Karpas-422 (cell line): Measurements from ENCODE around the gene TRAM2. TPM values are rescaled to one million over a fixed set of nuclear protein-coding genes. Genes with fewer than 3 reads are reported as not detected.

ENCODE experiments used
- DNase-seq: peaks from one replicate; pipeline ENCODE4 v3.0.0-alpha.2; 2015
- H2AFZ ChIP-seq: fragments of 200-600 bp; sonication (generic); 2 replicates; pipeline ENCODE4 v1.6.1; 2014; ENCODE audit warnings: antibody characterized with exemption, low read length, mixed read lengths
- H3K27ac ChIP-seq: fragments of 200-600 bp; sonication (generic); 2 replicates; pipeline ENCODE4 v1.5.1; 2014; ENCODE audit warnings: mild to moderate bottlenecking, low read length, moderate library complexity
- H3K27me3 ChIP-seq: fragments of 200-600 bp; sonication (generic); 2 replicates; pipeline ENCODE4 v1.6.1; 2014; ENCODE audit warnings: low read length, mixed read lengths
- H3K36me3 ChIP-seq: fragments of 200-600 bp; sonication (generic); 2 replicates; pipeline ENCODE4 v1.6.1; 2014; ENCODE audit warnings: low read length, mixed read lengths; ENCODE audit not compliant: insufficient read depth
- H3K4me1 ChIP-seq: fragments of 200-600 bp; sonication (generic); 2 replicates; pipeline ENCODE4 v1.6.1; 2014; ENCODE audit warnings: mild to moderate bottlenecking, low read length, mixed read lengths
- H3K4me2 ChIP-seq: fragments of 200-600 bp; sonication (generic); 2 replicates; pipeline ENCODE4 v1.6.1; 2014; ENCODE audit warnings: low read length, low read depth, mild to moderate bottlenecking; ENCODE audit not compliant: poor library complexity, severe bottlenecking
- H3K4me3 ChIP-seq: fragments of 200-600 bp; sonication (generic); 2 replicates; pipeline ENCODE4 v1.5.1; 2014; ENCODE audit warnings: mild to moderate bottlenecking, antibody characterized with exemption, low read length, mixed read lengths
- H3K79me2 ChIP-seq: fragments of 200-600 bp; sonication (generic); 2 replicates; pipeline ENCODE4 v1.6.1; 2014; ENCODE audit warnings: mild to moderate bottlenecking, low read length, mixed read lengths
- H3K9ac ChIP-seq: fragments of 200-600 bp; sonication (generic); 2 replicates; pipeline ENCODE4 v1.6.0; 2014; ENCODE audit warnings: low read length
- H3K9me2 ChIP-seq: fragments of 200-600 bp; sonication (generic), shearing (Covaris generic); replicated peaks from 2 replicates; pipeline ENCODE4 v1.6.0; 2014; ENCODE audit warnings: mild to moderate bottlenecking, low read length, moderate library complexity; ENCODE audit not compliant: insufficient read depth
- H3K9me3 ChIP-seq: fragments of 300-700, 200-600 bp; sonication (generic); 2 replicates; pipeline ENCODE4 v1.6.1; 2014; ENCODE audit warnings: low read length, mixed read lengths
- H4K20me1 ChIP-seq: fragments of 200-600 bp; sonication (generic); 2 replicates; pipeline ENCODE4 v1.6.1; 2014; ENCODE audit warnings: mild to moderate bottlenecking, antibody characterized with exemption, low read length, low read depth; ENCODE audit not compliant: insufficient read depth
- total RNA-seq: library from RNA; depleted of rRNA; stranded (reverse); fragments of >200 nt; shearing (Covaris generic); gene quantifications from 2 replicates; pipeline ENCODE4 v1.2.3, GENCODE V29; 2014; ENCODE audit warnings: low replicate concordance

The TRAM2 gene
- total RNA-seq, 1 experiment from 2014 or later: 24.1 TPM

DNA sequence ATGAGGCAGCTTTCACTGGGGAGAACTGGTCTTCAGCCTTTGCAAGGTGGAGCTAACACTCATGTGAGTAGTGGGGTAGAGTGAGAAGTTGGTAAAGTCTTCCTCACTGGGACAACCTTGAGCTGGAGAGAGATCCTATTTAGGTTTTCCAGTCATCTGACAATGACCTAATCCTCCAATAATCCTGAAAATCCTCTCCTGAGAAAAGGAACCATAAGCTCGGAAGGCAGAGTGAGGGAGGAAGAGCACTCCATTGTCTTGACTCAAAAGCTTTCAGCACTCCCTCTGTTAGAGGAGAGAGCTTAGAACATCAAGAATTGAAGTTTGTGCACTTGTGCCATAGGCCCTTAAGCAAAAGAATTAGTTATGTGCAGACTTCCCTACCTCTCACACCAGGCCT lies 77.8 kb downstream of the TRAM2 start:
- no peaks in the 10 kb centered on the region for H3K27me3 ChIP-seq
- H4K20me1 ChIP-seq: no peaks in the 10 kb centered on the region
- H3K9ac ChIP-seq: no peak overlapping the region
- H3K9me3 ChIP-seq: no peaks in the 10 kb centered on the region
- H3K79me2 ChIP-seq: no peaks in the 10 kb centered on the region
- H3K36me3 ChIP-seq: 0 out of 2 replicates have a peak, but pooled peaks cover 2% of the 10 kb centered on the region
- peaks cover 46% of the 10 kb centered on the region for H3K4me1 ChIP-seq
- H2AFZ ChIP-seq: no peak overlapping the region
- DNase-seq: no peak
- no peaks in the 10 kb centered on the region for H3K9me2 ChIP-seq
- H3K4me2 ChIP-seq: no peak overlapping the region
- no peak overlapping the region for H3K4me3 ChIP-seq
- H3K27ac ChIP-seq: no peak overlapping the region

GRCh38 chr6:52498538-52499017 lies 78.3 kb downstream of the TRAM2 start:
- Histone ChIP-seq H3K4me3 (no peak overlapping the region), H3K4me1 (peaks cover 41% of the 10 kb centered on the region), H3K9ac (no peak overlapping the region)

DNA sequence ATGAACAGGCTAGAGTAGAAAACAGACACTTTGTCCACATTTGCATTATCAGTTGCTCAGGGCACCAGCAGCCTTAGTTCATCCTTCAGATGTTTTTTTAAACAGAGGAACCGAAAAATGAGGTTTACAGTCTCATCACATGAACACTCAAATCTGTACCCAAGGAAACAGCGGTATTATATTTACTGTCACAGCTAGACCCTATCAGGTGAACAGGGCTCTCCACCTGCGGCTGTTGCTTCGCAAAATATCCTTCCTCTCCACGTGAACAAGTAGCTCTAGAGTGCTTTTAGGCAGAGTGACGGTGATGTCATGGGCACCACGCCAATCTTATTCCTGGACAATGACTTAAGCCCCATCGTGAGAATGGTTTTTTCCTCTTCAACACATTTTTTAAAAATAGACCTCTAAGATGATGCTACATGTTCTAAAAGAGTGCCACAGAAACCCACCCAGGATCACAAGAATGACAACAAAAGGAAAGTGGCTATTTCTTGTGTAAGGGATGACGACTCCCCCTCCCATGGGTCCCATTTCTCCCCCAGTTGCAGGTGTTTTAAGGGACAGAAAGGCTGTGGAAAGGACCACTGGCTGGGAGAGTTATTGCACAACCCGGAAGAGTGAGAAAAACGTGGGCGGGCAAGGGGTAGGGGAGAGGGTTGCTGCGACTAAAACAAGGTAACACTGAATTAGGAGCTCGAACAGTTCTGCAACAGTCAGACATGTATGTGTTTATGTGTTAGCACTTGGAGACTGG lies 79.0 kb downstream of the TRAM2 start:
- no peak overlapping the region for H3K9ac ChIP-seq
- H3K27ac ChIP-seq: no peak overlapping the region
- peaks cover 35% of the 10 kb centered on the region for H3K4me1 ChIP-seq

More at GRCh38 chr6:52498538-52499017, 78.3 kb downstream of the TRAM2 start:
- Histone ChIP-seq H3K27me3 (no peaks in the 10 kb centered on the region), H3K9me2 (no peaks in the 10 kb centered on the region), H3K79me2 (no peaks in the 10 kb centered on the region), H3K36me3 (0 out of 2 replicates have a peak, but pooled peaks cover 2% of the 10 kb centered on the region), H2AFZ (no peak overlapping the region), H3K4me2 (no peak overlapping the region), H3K9me3 (no peaks in the 10 kb centered on the region), H3K27ac (no peak overlapping the region), H4K20me1 (no peaks in the 10 kb centered on the region)
- DNase-seq: no peak

GRCh38 chr6:52496631-52497030 lies 80.2 kb downstream of the TRAM2 start:
- DNase-seq: no peak
- Histone ChIP-seq H4K20me1 (no peaks in the 10 kb centered on the region), H3K79me2 (no peaks in the 10 kb centered on the region), H3K9me3 (no peaks in the 10 kb centered on the region), H3K4me1 (peaks cover 35% of the 10 kb centered on the region), H3K27ac (no peak overlapping the region), H3K9ac (no peak overlapping the region), H3K9me2 (no peaks in the 10 kb centered on the region), H3K4me3 (no peak overlapping the region), H3K27me3 (no peaks in the 10 kb centered on the region), H3K36me3 (0 out of 2 replicates have a peak, but pooled peaks cover 2% of the 10 kb centered on the region), H2AFZ (no peak overlapping the region), H3K4me2 (no peak overlapping the region)

More for the DNA sequence above, 79.0 kb downstream of the TRAM2 start:
- no peak overlapping the region for H3K4me3 ChIP-seq
- H2AFZ ChIP-seq: no peak overlapping the region
- H3K79me2 ChIP-seq: no peaks in the 10 kb centered on the region
- no peaks in the 10 kb centered on the region for H3K9me3 ChIP-seq
- no peaks in the 10 kb centered on the region for H4K20me1 ChIP-seq
- no peak for DNase-seq
- H3K36me3 ChIP-seq: 0 out of 2 replicates have a peak, but pooled peaks cover 2% of the 10 kb centered on the region
- no peaks in the 10 kb centered on the region for H3K9me2 ChIP-seq
- H3K4me2 ChIP-seq: no peak overlapping the region
- H3K27me3 ChIP-seq: no peaks in the 10 kb centered on the region

GRCh38 chr6:52495922-52496321 lies 80.9 kb downstream of the TRAM2 start:
- Histone ChIP-seq H3K36me3 (0 out of 2 replicates have a peak, but pooled peaks cover 2% of the 10 kb centered on the region), H3K27ac (no peak overlapping the region), H3K4me1 (peaks cover 35% of the 10 kb centered on the region), H3K79me2 (no peaks in the 10 kb centered on the region), H3K9me2 (no peaks in the 10 kb centered on the region), H4K20me1 (no peaks in the 10 kb centered on the region), H2AFZ (no peak overlapping the region), H3K9me3 (no peaks in the 10 kb centered on the region), H3K27me3 (no peaks in the 10 kb centered on the region), H3K9ac (no peak overlapping the region), H3K4me2 (no peak overlapping the region), H3K4me3 (no peak overlapping the region)
- no peak for DNase-seq

DNA sequence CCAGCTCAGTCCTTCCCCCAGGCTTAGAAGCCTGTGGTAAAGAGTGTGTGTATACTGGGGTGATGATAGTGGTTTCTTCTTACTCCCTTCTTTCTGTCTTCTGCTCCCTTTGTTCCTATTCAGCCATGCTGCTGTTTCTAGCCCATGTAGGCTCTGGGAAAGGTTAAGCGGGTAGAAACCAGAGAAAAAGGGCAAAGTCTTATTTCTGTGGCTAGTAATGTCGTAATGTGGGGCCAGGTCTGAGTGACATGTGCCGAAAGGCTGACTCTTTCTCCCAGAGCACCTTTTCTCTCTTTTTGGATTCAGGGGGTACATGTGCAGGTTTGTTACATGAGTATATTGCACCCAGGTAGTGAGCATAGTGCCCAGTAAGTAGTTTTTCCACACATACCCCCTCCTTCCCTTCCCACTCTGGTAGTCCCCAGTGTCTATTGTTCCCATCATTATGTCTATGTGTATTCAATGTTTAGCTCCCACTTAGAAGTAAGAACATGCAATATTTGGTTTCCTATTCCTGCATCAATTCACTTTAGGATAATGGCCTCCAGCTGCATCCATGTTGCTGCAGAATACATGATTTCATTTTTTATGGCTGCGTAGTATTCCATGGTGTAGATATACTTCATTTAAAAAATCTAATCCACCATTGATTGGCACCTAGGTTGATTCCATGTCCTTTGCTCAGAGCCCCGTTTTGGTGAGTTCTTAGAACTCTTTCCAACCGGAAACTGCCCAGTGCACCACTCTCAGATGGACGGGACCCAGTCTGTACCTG lies 82.4 kb downstream of the TRAM2 start:
- Histone ChIP-seq H3K4me1 (peaks cover 26% of the 10 kb centered on the region), H3K79me2 (no peaks in the 10 kb centered on the region), H3K9ac (no peak overlapping the region), H3K9me3 (no peaks in the 10 kb centered on the region), H4K20me1 (no peaks in the 10 kb centered on the region), H2AFZ (no peak overlapping the region), H3K9me2 (no peaks in the 10 kb centered on the region), H3K36me3 (0 out of 2 replicates have a peak, but pooled peaks cover 2% of the 10 kb centered on the region), H3K4me3 (no peak overlapping the region), H3K4me2 (no peak overlapping the region), H3K27ac (no peak overlapping the region), H3K27me3 (no peaks in the 10 kb centered on the region)
- DNase-seq: no peak

DNA sequence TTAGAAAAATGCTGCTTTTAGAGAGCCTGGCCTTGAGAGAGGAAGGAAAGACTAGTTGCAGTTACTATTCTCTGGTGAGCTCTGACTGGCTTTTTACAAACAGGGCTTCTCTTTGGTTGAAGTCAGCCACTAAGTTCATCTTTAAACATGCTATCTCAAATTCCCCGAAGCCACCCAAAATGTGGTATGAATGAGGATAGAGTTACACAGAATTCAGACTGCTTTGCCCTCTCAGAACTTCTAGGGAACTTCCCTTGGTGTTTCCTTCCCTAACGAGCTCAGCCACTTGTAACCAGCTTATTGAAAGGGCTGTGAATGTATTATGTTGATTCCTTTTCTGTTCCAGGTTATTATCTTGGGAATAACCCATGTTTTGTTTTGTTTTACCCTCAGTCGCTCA lies 83.2 kb downstream of the TRAM2 start:
- no peak overlapping the region for H3K4me2 ChIP-seq
- no peak overlapping the region for H3K27ac ChIP-seq
- no peak overlapping the region for H3K4me3 ChIP-seq
- DNase-seq: no peak
- H3K27me3 ChIP-seq: no peaks in the 10 kb centered on the region
- H3K79me2 ChIP-seq: no peaks in the 10 kb centered on the region
- no peaks in the 10 kb centered on the region for H4K20me1 ChIP-seq
- no peaks in the 10 kb centered on the region for H3K9me2 ChIP-seq
- 0 out of 2 replicates have a peak, but pooled peaks cover 2% of the 10 kb centered on the region for H3K36me3 ChIP-seq
- no peak overlapping the region for H3K9ac ChIP-seq
- no peaks in the 10 kb centered on the region for H3K9me3 ChIP-seq
- no peak overlapping the region for H2AFZ ChIP-seq
- H3K4me1 ChIP-seq: peaks cover 18% of the 10 kb centered on the region
